ENCODE data around the gene MZF1. TPM values are rescaled to one million over a fixed set of nuclear protein-coding genes. Genes with fewer than 3 reads are reported as not detected.

Gene MZF1
- total and polyA plus RNA-seq, 2 donors (not counting 3 experiments of a cell fraction or from before 2014, with no cell fraction given), result 26.4 to 30.8 TPM

DNA sequence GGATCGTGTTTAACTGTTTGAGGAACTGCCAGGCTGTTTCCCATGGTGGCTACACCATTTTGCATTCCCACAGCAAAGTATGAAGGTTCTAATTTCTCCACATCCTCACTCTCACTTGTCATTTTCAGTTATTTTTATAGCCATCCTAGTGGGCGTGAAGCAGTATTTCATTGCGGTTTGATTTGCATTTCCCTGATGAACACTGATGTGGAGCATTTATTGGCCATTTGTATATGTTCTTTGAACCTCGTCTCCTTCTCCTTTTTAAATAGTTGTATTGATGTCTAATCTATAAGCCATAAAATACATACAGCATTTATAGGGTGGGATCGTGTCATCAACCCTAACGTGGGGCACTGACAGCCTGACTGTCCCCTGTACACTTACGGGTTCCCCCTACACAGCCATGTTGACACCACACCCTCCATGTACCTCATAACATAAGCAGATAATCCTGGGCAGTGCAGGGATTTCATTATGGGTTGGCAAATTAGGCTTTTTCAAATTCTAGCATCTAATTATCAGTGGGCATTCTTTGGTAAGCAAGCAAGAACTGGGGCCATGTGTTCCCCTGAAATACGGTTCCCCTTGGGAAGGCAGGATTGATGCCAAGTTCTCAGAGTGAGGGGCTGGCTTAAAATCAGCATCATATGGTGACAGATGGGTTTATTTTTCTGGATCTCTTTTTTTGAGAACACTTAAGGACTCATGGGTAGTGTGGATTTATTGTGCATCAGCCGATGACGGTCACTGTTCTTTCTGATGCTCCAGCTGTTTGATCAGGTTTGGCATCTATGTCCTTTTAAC lies 41.9 kb downstream of the MZF1 start:
- no peak for DNase-seq (ENCODE audit: low read depth, low spot score)
- no peaks in the 10 kb centered on the region for H3K79me2 ChIP-seq (ENCODE audit: control insufficient read depth, insufficient read depth, low read length)
- no peaks in the 10 kb centered on the region for H3K4me1 ChIP-seq (ENCODE audit: control insufficient read depth, extremely low read depth, insufficient read depth, low read length)
- H3K9me3 ChIP-seq (replicated peaks; ENCODE audit: control insufficient read depth, insufficient read depth, low read length), result no peaks in the 10 kb centered on the region
- no peak overlapping the region for H3K4me2 ChIP-seq (ENCODE audit: insufficient read depth, low read length)
- BruUV-seq (replicated peaks), result no TSS peak
- TF ChIP-seq JUN (IDR thresholded peaks at IDR 0.05; ENCODE audit: borderline replicate concordance, insufficient read depth, insufficient read length, low read depth) (no peak), POLR2A (IDR thresholded peaks at IDR 0.05; ENCODE audit: low read depth, low read length) (no peak), FOS (IDR thresholded peaks at IDR 0.05; ENCODE audit: borderline replicate concordance, insufficient read depth, low read length) (no peak), GATA2 (IDR thresholded peaks at IDR 0.05; ENCODE audit: insufficient read depth, insufficient read length, low read depth, low read length) (no peak), POLR2AphosphoS5 (IDR thresholded peaks at IDR 0.05; ENCODE audit: insufficient read depth, low read depth, low read length) (no peak), MYC (IDR thresholded peaks at IDR 0.05; ENCODE audit: low read depth, low read length) (no peak), CTCF (IDR thresholded peaks at IDR 0.05; ENCODE audit: extremely low read depth in 1 of 2, insufficient read depth in 1 of 2, low read depth in 1 of 2, low read length in 2 of 2) (no peak), MAX (IDR thresholded peaks at IDR 0.05; ENCODE audit: insufficient read depth, insufficient read length) (no peak)
- FAIRE-seq, result no peak
- H4K20me1 ChIP-seq (replicated peaks; ENCODE audit: control insufficient read depth, extremely low read depth, insufficient read depth, low read length), result no peaks in the 10 kb centered on the region
- dilution Hi-C loops (cut with MboI; ENCODE audit: extremely low pct_ligation_motif_present, low sequenced_read_pairs), result no loop called here
- H3K9me1 ChIP-seq (replicated peaks; ENCODE audit: control insufficient read depth, extremely low read depth, insufficient read depth, low read length), result no peaks in the 10 kb centered on the region
- no peaks in the 10 kb centered on the region for H3K36me3 ChIP-seq (ENCODE audit: control insufficient read depth in 2 of 2, extremely low read depth in 1 of 2, insufficient read depth in 2 of 2, low read length in 2 of 2)
- ChIA-PET CTCF (interaction anchor here (1.2 to 1.7 kb wide), 2 partner anchors 11 to 17 kb away, joined by 4 to 9 read pairs; partner anchors contain the start of gene ZBTB45), POLR2A (no interaction called here)
- H3K27me3 ChIP-seq (ENCODE audit: control insufficient read depth in 2 of 2, insufficient read depth in 2 of 2, low read length in 2 of 2), result peaks cover 11 to 19% of the 10 kb centered on the region in 2 experiments
- intact Hi-C loops (cut with micrococcal nuclease), result no loop called here
- no peak overlapping the region for H3K27ac ChIP-seq (ENCODE audit: insufficient read depth, low read depth, low read length)
- no peak overlapping the region for H3K4me3 ChIP-seq (replicated peaks in 1 of 3; ENCODE audit: insufficient read depth in 1 of 3, low read depth in 1 of 3, low read length in 3 of 3)
- no peak overlapping the region for H3K9ac ChIP-seq (replicated peaks; ENCODE audit: extremely low read depth, insufficient read depth, low read length)
- H2AFZ ChIP-seq (ENCODE audit: low read depth, low read length), result no peak overlapping the region
